ENCODE results near the gene GNRHR.
"Not testable (repeated sequence)": the region's sequence is repeated elsewhere in the genome, so short reads cannot be mapped to it uniquely, and the experiment has no call there.

The GNRHR gene

GRCh38 chr4:67727124-67727850 lies 26.9 kb downstream of the GNRHR start:
- peak; percentile 20 for DNase-seq

- DNase-seq: no peak
Measured at GRCh38 chr4:67725981-67726380, 28.2 kb downstream of the GNRHR start.

- no peak for DNase-seq
Measured at GRCh38 chr4:67725132-67725531, 29.1 kb downstream of the GNRHR start.

DNA sequence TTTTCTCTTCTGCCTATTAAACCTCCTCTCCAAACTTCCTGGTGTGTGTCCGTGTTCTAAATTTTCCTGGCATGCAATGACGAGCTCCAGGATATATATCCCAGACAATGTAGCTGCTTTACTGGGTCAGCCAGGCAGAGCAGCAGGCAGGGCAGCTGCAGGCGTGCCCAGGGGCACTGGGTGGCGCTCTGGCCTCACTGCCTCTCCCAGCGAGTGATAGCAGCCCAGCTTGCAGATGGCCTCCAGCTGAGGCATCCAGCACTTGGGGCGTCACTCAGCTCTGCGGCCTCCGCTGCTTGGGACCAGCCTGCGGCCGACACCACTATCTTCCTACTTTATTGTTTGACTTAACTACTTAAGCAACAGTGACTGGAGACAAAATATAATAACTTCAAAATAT lies 30.2 kb downstream of the GNRHR start:
- no peak for DNase-seq

- DNase-seq: no peak
Measured at GRCh38 chr4:67723341-67723740, 30.8 kb downstream of the GNRHR start.

GRCh38 chr4:67721770-67722597 lies 32.2 kb downstream of the GNRHR start:
- no peak for DNase-seq

DNA sequence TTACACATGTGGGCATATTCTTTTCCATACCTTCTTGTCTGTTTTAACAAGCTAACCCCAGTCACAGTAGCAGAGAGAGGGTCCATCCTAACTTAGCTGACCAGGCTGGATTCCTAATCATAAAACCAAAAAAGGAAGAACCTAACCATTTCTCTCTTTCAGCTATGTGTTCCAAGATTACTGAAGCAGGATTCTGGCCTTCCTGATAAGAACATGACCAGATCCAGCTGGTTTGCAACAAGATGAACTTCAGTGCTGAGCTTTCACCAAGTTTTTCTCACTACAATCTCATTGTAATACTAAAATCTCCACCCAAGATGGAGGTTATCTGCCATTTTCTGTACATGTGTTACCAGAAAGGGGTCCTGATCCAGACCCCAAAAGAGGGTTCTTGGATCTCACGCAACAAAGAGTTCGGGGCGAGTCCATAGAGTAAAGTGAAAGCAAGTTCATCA lies 32.8 kb downstream of the GNRHR start:
- no peak for DNase-seq

DNA sequence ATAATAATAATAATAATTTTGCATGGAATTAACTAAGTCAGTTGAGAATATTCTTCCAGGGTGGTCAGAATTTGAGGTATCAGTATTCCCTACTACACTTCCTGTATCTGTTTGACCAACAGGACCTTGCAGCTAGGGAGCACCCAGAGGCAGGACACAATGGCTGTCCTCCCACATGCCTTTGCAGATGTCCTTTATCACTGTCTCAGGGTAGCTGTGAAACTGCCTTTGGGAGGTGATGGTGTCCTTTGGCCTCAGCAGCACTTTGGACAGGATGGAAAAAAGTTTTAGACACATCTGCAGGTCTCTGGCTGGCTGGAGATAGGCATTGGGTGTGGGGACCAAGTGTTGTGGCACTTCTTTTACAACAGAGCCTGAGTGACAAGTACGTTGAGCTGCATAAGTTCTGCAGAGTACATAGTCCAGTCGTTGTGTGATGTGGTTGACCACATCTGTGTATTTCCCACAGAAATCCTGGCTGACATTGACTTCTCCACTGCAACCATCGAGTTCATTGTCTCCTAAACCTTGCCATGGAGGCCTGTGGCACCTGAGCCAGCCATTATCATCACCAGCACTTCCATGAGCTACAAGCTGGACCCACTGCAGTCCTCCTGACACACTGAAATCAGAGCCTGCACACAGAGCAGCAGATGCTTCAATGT lies 34.1 kb downstream of the GNRHR start:
- no peak for DNase-seq

- DNase-seq: no peak
Measured at GRCh38 chr4:67718848-67719247, 35.3 kb downstream of the GNRHR start.

- DNase-seq: no peak
Measured at GRCh38 chr4:67717586-67717985, 36.6 kb downstream of the GNRHR start.

GRCh38 chr4:67714955-67715354 lies 39.2 kb downstream of the GNRHR start:
- no peak for DNase-seq

GRCh38 chr4:67714248-67714583 lies 40.0 kb downstream of the GNRHR start:
- no peak for DNase-seq

DNA sequence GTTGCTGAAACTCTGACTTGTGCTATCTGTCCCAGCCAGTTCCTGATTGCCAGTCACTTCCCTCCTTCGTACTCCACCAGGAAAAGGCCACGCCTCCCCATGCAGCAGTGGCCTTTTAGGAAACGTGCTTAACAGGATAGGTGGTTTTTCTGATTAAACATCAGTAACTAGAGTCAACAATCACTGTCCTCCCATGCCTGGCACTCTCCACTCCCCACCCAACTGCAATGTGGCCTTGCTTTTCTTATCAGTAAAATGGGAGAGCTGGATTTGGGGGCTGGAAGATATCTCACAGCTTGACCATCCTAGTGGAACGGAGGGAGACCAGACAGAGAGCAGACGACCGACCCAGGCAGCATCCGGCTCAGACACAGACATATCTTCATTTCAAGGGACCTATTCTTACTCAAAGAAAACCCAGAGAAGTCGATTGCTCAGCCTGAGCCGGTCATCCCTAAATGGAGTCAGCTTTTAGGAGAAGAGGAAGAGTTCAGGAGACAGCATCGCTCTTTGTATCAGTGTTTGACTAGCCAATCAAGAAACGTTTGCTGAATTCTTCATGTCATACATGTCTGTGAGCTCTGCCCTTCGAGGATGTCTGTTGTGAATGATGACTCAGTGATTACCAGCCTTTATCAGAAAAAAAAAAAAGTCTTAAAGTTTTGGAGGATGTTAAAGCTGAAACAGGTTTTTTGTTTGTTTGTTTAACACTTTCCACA lies 40.5 kb downstream of the GNRHR start:
- no peak for DNase-seq

- no peak for DNase-seq
Measured at GRCh38 chr4:67712650-67713528, 41.3 kb downstream of the GNRHR start.

- no peak for DNase-seq
Measured at GRCh38 chr4:67712000-67712625, 42.1 kb downstream of the GNRHR start.

GRCh38 chr4:67706682-67707081 lies 47.5 kb downstream of the GNRHR start:
- not testable (repeated sequence) for DNase-seq

- DNase-seq: no peak
Measured at GRCh38 chr4:67704843-67705242, 49.3 kb downstream of the GNRHR start.

GRCh38 chr4:67702166-67702565 lies 52.0 kb downstream of the GNRHR start:
- no peak for DNase-seq

GRCh38 chr4:67701517-67701850 lies 52.7 kb downstream of the GNRHR start:
- DNase-seq: no peak

DNA sequence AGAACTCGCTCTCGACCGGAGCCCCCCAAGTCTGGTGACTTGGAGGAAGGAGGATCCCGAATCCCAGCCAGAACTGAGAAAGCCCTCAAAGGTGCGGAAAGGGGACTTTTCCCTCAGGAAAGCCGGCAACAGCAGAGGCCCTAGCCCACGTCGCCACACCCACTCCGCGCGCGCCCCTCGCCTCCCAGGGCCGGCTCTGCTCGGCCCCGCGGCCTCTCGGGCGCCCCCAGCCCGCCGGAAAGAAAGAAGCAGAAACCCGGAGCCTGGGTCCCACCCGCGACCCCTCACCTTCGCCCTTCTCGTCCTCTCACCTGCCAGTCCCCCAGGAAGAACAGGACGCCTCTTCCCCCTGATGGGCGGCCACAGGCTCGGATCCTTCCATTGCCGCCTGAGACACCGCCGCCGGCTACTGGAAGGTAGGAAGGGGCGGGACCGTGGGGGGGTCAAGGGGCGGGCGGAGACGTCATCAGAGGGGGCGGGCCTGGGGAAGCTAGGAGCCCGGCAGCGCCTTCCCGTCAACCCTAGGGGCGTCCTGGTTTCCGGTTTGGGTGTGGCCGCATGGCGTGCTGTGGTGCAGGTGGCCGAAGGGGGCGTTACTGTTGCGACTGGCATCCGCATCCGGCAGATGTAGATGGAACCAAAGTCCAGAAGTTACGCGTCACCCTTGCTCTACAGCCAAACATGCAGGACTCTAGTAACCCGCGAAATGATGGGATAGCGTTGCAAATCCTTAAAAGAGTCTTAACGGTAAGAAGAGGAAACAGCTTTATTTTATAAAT lies 53.3 kb downstream of the GNRHR start, which contains the start of gene UBA6:
TSS of gene UBA6 (minus strand) at position 418 of the 779 bp plus-strand sequence. CDS start at position 382, 36 bp downstream.
- DNase-seq: peak; percentile 97

Data from activated CD4-positive, alpha-beta T cell treated with anti-CD3 and anti-CD28 coated beads, Interleukin-2, amount 50 U/mL, for 16 hours (primary cell).